HEK293 (cell line): ENCODE data around the gene RNF215.

ENCODE experiments used
- ATF2 ChIP-seq: fragments of 450-650 bp; formaldehyde crosslinking; IDR thresholded peaks from 2 replicates; pipeline ENCODE4 v1.5.1; 2016; ENCODE audit warnings: missing biosample characterization, missing genetic modification characterization, low read depth
- CTCF ChIP-seq: fragments of 450-650 bp; formaldehyde crosslinking; IDR thresholded peaks from 2 replicates; pipeline ENCODE4 v1.5.1; 2016; ENCODE audit warnings: missing biosample characterization, missing genetic modification characterization
- SALL2 ChIP-seq: fragments of 450-650 bp; formaldehyde crosslinking; IDR thresholded peaks from 2 replicates; pipeline ENCODE4 v1.5.0; 2017; ENCODE audit warnings: missing biosample characterization, mild to moderate bottlenecking, missing genetic modification characterization, borderline replicate concordance
- ZBTB49 ChIP-seq: fragments of 450-650 bp; formaldehyde crosslinking; IDR thresholded peaks from 2 replicates; pipeline ENCODE4 v1.5.1; 2016; ENCODE audit warnings: missing biosample characterization, missing genetic modification characterization, low read depth
- ZNF416 ChIP-seq: fragments of 450-650 bp; formaldehyde crosslinking; IDR thresholded peaks from 2 replicates; pipeline ENCODE4 v1.5.1; 2016; ENCODE audit warnings: missing biosample characterization, missing genetic modification characterization
- ZNF654 ChIP-seq: fragments of 450-650 bp; formaldehyde crosslinking; IDR thresholded peaks from 2 replicates; pipeline ENCODE4 v1.5.1; 2016; ENCODE audit warnings: low read depth, missing biosample characterization, missing genetic modification characterization

- TF ChIP-seq CTCF (tag by site-specific recombination) (no peak), ZNF654 (tag by site-specific recombination) (no peak), ATF2 (tag by site-specific recombination) (no peak), ZNF416 (tag by site-specific recombination) (no peak), SALL2 (no peak), ZBTB49 (no peak)
Measured at GRCh38 chr22:30371321-30371720, 15.9 kb downstream of the RNF215 start.
